ENCODE data around the gene DTX1. TPM values are rescaled to one million over a fixed set of nuclear protein-coding genes. Genes with fewer than 3 reads are reported as not detected.

DTX1 gene
- total and polyA plus RNA-seq, 3 donors from 2014 or later = 15.0 to 26.9 (median 22.8) TPM

DNA sequence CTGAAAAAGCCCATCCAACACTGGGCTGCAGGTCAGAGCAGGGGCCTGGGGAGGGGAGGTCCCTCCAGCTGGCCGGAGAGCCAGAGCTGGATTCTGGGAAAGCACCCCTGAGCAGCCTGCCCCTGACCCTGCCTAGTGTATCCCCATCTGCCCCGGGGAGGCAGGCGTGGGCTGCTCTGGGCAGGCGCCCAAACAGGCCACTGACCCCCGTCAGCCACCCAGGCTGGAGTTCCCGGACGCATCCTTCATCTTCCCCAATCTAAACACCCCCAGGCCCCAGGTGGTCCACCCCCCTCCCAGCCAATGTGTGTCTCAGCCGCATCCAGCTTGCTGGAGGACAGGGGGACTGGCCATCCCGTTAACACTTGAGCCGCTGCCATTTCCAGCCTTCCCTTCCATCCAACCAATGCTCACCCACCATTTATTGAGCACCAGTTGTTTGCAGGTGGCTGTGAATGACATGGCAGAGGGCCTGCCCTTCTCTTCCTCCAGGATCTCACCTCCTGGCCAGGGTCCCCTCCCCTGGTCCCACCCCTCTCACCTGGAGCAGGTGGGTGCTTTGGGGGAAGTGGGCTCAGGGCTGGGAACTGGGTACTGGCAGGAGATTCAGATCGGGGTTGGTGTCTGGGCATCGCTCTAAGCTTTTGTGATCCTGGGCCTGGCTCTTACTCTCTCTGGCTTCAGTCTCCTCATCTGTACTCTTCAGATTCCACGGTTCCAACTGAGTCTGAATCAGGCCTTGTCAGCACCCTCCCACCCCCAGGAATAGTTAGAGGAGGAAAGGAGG, 743 bp upstream of the DTX1 start:
- Histone ChIP-seq H3K27ac (peak overlapping the region in 1 of 2 donors; percentile 64), H3K4me1 (peaks cover 3% of the 10 kb centered on the region), H3K36me3 (ENCODE audit: low read depth, missing control alignments) (no peaks in the 10 kb centered on the region), H3K27me3 (no peaks in the 10 kb centered on the region), H3K9me3 (no peaks in the 10 kb centered on the region), H3K4me3 (peak overlapping the region in 1 of 2 donors; percentile 81)
- WGBS, 2 donors = 15 to 35% methylated on average over 7 to 13 of the region's 13 CpGs
- intact Hi-C loops (cut with DNase I; ENCODE audit: low total_unique reads) = loop anchor here (10.0 kb wide), 1 partner anchor 99 kb away; no protein-coding TSS in a partner anchor
- peak; percentile 44 for DNase-seq
- TF ChIP-seq, protein P1, sequence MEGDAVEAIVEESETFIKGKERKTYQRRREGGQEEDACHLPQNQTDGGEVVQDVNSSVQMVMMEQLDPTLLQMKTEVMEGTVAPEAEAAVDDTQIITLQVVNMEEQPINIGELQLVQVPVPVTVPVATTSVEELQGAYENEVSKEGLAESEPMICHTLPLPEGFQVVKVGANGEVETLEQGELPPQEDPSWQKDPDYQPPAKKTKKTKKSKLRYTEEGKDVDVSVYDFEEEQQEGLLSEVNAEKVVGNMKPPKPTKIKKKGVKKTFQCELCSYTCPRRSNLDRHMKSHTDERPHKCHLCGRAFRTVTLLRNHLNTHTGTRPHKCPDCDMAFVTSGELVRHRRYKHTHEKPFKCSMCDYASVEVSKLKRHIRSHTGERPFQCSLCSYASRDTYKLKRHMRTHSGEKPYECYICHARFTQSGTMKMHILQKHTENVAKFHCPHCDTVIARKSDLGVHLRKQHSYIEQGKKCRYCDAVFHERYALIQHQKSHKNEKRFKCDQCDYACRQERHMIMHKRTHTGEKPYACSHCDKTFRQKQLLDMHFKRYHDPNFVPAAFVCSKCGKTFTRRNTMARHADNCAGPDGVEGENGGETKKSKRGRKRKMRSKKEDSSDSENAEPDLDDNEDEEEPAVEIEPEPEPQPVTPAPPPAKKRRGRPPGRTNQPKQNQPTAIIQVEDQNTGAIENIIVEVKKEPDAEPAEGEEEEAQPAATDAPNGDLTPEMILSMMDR (IDR thresholded peaks at IDR 0.05) = no peak
- TF ChIP-seq POLR2A (IDR thresholded peaks at IDR 0.05) = no peak

DNA sequence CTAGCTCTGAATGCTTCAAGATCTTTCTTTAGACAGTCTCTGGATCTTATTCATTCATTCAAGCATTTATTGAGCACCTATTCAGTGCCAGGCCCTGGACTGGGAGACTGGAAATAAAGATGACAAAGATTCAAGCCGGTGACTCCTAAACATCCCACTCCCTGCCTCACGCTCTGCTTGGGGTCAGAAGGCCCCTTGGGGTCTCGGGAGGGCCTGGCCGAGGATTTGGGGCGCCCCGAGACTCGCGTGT, 224 bp upstream of the DTX1 start:
- H3K27ac ChIP-seq = peak overlapping the region in 1 of 2 donors; percentile 64
- no peak for TF ChIP-seq POLR2A (IDR thresholded peaks at IDR 0.05)
- TF ChIP-seq, protein P1 (IDR thresholded peaks at IDR 0.05) = no peak
- no peaks in the 10 kb centered on the region for H3K9me3 ChIP-seq
- no peak for DNase-seq
- intact Hi-C loops (cut with DNase I; ENCODE audit: low total_unique reads) = loop anchor here (10.0 kb wide), 1 partner anchor 98 kb away; no protein-coding TSS in a partner anchor
- 4% methylated on average over 8 of the region's 8 CpGs for WGBS, 2 donors
- peak overlapping the region; percentile 72 to 81 for H3K4me3 ChIP-seq
- H3K36me3 ChIP-seq (ENCODE audit: low read depth, missing control alignments) = no peaks in the 10 kb centered on the region
- peaks cover 3% of the 10 kb centered on the region for H3K4me1 ChIP-seq
- no peaks in the 10 kb centered on the region for H3K27me3 ChIP-seq

DNA sequence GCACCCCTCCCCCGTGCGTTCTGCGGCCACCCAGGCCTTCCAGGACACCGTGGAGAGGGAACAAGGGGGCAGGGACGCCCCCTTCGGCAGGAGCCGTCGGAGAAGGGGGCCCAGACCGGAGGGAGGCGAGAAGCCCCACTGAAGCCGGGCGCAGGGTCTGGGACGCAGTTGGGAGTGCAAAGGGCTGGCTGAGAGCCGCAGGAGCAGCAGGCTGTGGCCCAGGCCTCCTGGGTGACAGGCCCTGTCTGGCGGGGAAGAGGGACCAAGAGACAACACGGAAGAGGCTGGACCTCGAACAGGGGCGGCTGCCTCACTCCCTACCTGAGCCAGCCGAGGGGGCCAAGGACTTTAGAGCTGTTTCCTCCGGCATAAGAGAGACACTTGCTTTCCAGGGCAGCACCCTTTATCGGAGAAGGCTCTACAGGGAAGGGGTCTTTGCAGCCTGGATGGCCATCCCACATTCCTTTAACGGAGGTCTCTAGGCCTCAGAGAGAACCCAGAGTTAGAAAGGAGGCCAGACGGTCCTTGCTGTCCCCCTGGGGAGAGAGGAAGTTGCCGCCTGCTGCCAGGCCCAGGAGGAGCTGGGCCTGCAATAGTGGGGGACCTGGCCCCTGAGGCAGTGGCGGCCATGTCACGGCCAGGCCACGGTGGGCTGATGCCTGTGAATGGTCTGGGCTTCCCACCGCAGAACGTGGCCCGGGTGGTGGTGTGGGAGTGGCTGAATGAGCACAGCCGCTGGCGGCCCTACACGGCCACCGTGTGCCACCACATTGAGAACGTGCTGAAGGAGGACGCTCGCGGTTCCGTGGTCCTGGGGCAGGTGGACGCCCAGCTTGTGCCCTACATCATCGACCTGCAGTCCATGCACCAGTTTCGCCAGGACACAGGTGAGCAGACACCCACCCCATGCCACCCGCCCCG, 1.3 kb downstream of the DTX1 start:
- no peak for DNase-seq
- Histone ChIP-seq H3K4me1 (peaks cover 8% of the 10 kb centered on the region), H3K36me3 (ENCODE audit: low read depth, missing control alignments) (no peaks in the 10 kb centered on the region), H3K27me3 (no peaks in the 10 kb centered on the region), H3K27ac (peak overlapping the region; percentile 64 to 69), H3K9me3 (no peaks in the 10 kb centered on the region), H3K4me3 (peak overlapping the region; percentile 72 to 81)
- intact Hi-C loops (cut with DNase I; ENCODE audit: low total_unique reads) = loop anchor here (10.0 kb wide), 1 partner anchor 97 kb away; no protein-coding TSS in a partner anchor
- TF ChIP-seq, protein P1 (IDR thresholded peaks at IDR 0.05) = no peak
- TF ChIP-seq POLR2A (IDR thresholded peaks at IDR 0.05) = no peak
- 42% methylated on average over 10 to 44 of the region's 44 CpGs for WGBS, 2 donors

DNA sequence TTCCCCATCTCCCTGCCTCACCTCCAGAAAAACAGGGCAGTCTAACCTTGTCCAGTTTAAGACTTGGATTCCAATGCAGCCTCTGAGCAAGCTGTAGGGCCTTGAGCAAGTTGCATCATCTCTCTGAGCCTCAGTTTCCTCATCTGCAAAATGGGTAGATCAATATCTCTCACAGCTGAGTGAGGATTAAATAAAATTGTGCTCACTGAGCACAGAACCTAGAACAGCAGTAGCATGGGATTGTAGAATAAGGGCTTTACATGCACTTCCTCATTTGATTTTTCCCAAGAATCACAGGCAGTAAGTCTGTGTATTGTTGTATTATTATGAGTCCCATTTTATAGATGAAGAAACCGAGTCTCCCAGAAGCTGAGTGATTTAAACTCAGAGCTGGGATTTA, 2.0 kb downstream of the DTX1 start:
- intact Hi-C loops (cut with DNase I; ENCODE audit: low total_unique reads) = loop anchor here (10.0 kb wide), 1 partner anchor 96 kb away; no protein-coding TSS in a partner anchor
- DNase-seq = no peak
- no peaks in the 10 kb centered on the region for H3K36me3 ChIP-seq (ENCODE audit: low read depth, missing control alignments)

More for the DNA sequence above, 2.0 kb downstream of the DTX1 start:
- Histone ChIP-seq H3K4me3 (no peak overlapping the region), H3K27me3 (no peaks in the 10 kb centered on the region), H3K4me1 (peaks cover 9% of the 10 kb centered on the region), H3K27ac (no peak overlapping the region), H3K9me3 (no peaks in the 10 kb centered on the region)
- 96 to 97% methylated on average over 1 of the region's 1 CpG for WGBS, 2 donors
- no peak for TF ChIP-seq POLR2A (IDR thresholded peaks at IDR 0.05)
- TF ChIP-seq, protein P1 (IDR thresholded peaks at IDR 0.05) = no peak
